OCI-LY1 (cell line): ENCODE measurements around the gene LRIG1.

Experiments used
- EZH2 ChIP-seq: fragments of 200-600 bp; sonication (generic), shearing (Covaris generic); IDR thresholded peaks from 2 replicates; pipeline ENCODE4 v1.8.0; 2017; ENCODE audit warnings: borderline replicate concordance, mixed run types, mild to moderate bottlenecking, antibody characterized with exemption, low read length, moderate library complexity, mixed read lengths
- TF ChIP-seq, protein P1 (sequence below): fragments of 200-600 bp; sonication (generic), shearing (Covaris generic); IDR thresholded peaks from 2 replicates; pipeline ENCODE4 v1.5.1; 2017; ENCODE audit warnings: mild to moderate bottlenecking, antibody characterized with exemption, low read length, moderate library complexity, mixed read lengths

DNA sequence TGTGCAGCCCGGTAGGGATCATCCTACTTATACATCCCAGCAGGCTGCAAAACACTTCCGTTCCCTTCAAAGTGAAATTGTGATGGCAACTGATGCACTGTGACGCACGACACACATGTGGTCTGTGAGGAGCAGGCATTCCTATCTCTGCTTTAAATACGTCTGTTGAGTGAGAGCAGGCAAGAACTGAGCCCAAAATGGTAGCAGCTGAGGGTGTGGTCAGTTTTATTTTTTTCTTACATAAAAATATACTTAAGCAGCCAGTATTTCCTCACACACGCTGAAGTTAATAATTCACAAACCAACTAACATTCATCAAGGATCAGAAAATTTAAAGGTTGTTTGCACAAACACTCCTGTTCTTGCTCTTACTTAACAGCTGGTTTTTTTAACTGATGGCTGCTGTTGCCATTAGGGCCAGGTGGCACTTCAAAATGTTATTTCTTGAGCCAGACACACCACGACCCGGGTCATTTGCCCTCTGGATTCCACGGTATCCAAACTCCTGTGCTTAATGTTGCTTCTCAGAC lies 23.9 kb downstream of the LRIG1 start:
- no peak for TF ChIP-seq EZH2
- TF ChIP-seq, protein P1, sequence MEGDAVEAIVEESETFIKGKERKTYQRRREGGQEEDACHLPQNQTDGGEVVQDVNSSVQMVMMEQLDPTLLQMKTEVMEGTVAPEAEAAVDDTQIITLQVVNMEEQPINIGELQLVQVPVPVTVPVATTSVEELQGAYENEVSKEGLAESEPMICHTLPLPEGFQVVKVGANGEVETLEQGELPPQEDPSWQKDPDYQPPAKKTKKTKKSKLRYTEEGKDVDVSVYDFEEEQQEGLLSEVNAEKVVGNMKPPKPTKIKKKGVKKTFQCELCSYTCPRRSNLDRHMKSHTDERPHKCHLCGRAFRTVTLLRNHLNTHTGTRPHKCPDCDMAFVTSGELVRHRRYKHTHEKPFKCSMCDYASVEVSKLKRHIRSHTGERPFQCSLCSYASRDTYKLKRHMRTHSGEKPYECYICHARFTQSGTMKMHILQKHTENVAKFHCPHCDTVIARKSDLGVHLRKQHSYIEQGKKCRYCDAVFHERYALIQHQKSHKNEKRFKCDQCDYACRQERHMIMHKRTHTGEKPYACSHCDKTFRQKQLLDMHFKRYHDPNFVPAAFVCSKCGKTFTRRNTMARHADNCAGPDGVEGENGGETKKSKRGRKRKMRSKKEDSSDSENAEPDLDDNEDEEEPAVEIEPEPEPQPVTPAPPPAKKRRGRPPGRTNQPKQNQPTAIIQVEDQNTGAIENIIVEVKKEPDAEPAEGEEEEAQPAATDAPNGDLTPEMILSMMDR: no peak
